SH-SY5Y (cell line): ENCODE results near the gene SPTBN2.

Source experiments
- GATA2 ChIP-seq: IDR thresholded peaks from 2 replicates; pipeline ENCODE4 v1.6.1; 2011; ENCODE audit warnings: mild to moderate bottlenecking, low read depth, low read length
- GATA3 ChIP-seq: IDR thresholded peaks from 2 replicates; pipeline ENCODE4 v1.6.1; 2011; ENCODE audit warnings: low read depth, mild to moderate bottlenecking, low read length, moderate library complexity

- TF ChIP-seq GATA3, result no peak
- TF ChIP-seq GATA2, result no peak
Observed at GRCh38 chr11:66715346-66716085, 13.5 kb downstream of the SPTBN2 start.
